ENCODE results near the gene ADAMTS18. TPM values are rescaled to one million over a fixed set of nuclear protein-coding genes. Genes with fewer than 3 reads are reported as not detected.

ADAMTS18 gene
- total RNA-seq, 2 donors from 2014 or later: 0.52 to 2.6 TPM

DNA sequence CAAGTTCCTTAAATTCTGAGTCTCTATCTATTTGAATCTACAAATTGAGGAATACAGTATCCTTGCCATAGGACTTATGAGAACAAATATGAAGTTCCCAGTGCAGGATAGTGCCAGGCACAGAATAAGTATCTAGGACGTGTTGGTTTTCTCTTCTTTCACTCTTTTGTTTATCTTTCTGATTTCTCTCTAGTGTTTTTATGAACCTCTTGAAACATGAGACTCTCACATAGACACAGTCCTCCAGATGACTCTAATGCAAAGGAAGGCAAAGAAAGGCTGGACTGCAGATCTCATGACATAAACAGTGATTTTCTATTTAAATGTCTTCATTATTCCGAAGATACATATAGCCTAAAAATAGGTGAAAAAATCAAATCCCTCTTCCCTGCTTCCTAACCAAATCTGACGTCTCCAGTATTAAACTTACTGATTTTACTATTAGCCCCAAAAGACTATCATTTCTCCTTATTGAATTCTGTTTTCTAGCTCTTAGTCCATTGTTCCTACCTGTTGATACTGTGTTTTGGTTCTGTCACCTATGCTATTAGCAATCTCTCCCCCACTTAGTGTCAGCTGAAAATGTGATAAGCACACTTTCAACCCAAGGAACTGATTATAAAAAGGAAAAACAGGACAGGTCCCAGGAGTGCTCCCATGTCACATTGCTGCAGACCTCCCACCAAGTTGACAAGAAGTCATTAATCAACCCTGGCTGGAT lies 24.9 kb upstream of the ADAMTS18 start:
- TF ChIP-seq, protein P1, sequence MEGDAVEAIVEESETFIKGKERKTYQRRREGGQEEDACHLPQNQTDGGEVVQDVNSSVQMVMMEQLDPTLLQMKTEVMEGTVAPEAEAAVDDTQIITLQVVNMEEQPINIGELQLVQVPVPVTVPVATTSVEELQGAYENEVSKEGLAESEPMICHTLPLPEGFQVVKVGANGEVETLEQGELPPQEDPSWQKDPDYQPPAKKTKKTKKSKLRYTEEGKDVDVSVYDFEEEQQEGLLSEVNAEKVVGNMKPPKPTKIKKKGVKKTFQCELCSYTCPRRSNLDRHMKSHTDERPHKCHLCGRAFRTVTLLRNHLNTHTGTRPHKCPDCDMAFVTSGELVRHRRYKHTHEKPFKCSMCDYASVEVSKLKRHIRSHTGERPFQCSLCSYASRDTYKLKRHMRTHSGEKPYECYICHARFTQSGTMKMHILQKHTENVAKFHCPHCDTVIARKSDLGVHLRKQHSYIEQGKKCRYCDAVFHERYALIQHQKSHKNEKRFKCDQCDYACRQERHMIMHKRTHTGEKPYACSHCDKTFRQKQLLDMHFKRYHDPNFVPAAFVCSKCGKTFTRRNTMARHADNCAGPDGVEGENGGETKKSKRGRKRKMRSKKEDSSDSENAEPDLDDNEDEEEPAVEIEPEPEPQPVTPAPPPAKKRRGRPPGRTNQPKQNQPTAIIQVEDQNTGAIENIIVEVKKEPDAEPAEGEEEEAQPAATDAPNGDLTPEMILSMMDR (IDR thresholded peaks at IDR 0.05): no peak
- TF ChIP-seq POLR2A (IDR thresholded peaks at IDR 0.05): no peak
- intact Hi-C loops (cut with DNase I): no loop called here
- Histone ChIP-seq H3K4me1 (no peaks in the 10 kb centered on the region), H3K4me3 (no peak overlapping the region), H3K27ac (no peak overlapping the region), H3K9me3 (no peaks in the 10 kb centered on the region), H3K27me3 (no peaks in the 10 kb centered on the region), H3K36me3 (replicated peaks in 1 of 2; ENCODE audit: insufficient read depth in 1 of 2, low read depth in 2 of 2) (no peaks in the 10 kb centered on the region)
- WGBS, 2 donors: 48 to 52% methylated on average over 3 of the region's 3 CpGs
- no peak for ATAC-seq
- no peak for DNase-seq

DNA sequence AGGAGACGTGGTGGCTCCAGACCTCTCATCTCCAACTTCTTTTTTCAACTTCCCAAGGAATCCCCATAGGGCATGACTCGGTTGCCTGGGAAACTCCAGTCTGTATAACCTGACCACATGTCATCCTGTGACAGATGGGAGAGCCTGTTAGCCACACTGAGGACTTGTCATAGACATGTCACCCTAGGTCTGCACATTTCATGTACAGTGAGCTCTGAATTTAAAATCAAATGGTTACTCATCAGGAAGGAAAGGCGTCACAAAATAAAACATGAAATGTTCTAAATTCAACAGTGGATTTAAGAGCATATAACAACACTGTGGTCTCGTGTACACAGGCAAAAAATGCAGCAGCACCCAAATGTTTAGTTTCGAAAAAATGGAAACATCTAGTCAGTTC lies 22.2 kb upstream of the ADAMTS18 start:
- ATAC-seq (no peak), DNase-seq (no peak)
- H3K27me3 ChIP-seq: no peaks in the 10 kb centered on the region
- TF ChIP-seq, protein P1 (IDR thresholded peaks at IDR 0.05): no peak
- no peak for TF ChIP-seq POLR2A (IDR thresholded peaks at IDR 0.05)
- H3K36me3 ChIP-seq (replicated peaks in 1 of 2; ENCODE audit: insufficient read depth in 1 of 2, low read depth in 2 of 2): no peaks in the 10 kb centered on the region
- no peak overlapping the region for H3K27ac ChIP-seq
- intact Hi-C loops (cut with DNase I): no loop called here
- 37 to 52% methylated on average over 5 of the region's 5 CpGs for WGBS, 2 donors
- H3K9me3 ChIP-seq: no peaks in the 10 kb centered on the region
- no peak overlapping the region for H3K4me3 ChIP-seq
- H3K4me1 ChIP-seq: no peaks in the 10 kb centered on the region

DNA sequence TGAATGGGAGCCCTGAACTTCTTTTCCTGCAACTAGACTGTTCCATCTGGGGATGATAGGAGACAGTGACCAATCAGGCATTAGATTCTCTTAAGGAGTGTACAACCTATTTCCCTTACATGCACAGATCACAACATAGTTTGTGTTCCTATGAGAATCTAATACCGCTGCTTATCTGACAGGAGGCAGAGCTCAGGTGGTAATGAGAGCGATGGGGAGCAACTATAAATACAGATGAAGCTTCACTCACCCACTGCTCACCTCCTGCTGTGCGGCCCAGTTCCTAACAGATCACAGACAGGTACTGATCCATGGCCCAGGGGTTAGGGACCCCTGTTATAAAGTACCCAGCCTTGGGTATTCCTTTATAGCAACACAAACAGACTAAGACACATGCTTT lies 17.4 kb upstream of the ADAMTS18 start:
- DNase-seq (no peak), ATAC-seq (no peak)
- no peaks in the 10 kb centered on the region for H3K36me3 ChIP-seq (replicated peaks in 1 of 2; ENCODE audit: insufficient read depth in 1 of 2, low read depth in 2 of 2)
- no peak overlapping the region for H3K27ac ChIP-seq
- intact Hi-C loops (cut with DNase I): no loop called here
- H3K9me3 ChIP-seq: no peaks in the 10 kb centered on the region
- no peaks in the 10 kb centered on the region for H3K27me3 ChIP-seq
- no peak overlapping the region for H3K4me3 ChIP-seq
- no peaks in the 10 kb centered on the region for H3K4me1 ChIP-seq
- no peak for TF ChIP-seq POLR2A (IDR thresholded peaks at IDR 0.05)
- TF ChIP-seq, protein P1 (IDR thresholded peaks at IDR 0.05): no peak
- 88 to 95% methylated on average over 3 of the region's 3 CpGs for WGBS, 2 donors

DNA sequence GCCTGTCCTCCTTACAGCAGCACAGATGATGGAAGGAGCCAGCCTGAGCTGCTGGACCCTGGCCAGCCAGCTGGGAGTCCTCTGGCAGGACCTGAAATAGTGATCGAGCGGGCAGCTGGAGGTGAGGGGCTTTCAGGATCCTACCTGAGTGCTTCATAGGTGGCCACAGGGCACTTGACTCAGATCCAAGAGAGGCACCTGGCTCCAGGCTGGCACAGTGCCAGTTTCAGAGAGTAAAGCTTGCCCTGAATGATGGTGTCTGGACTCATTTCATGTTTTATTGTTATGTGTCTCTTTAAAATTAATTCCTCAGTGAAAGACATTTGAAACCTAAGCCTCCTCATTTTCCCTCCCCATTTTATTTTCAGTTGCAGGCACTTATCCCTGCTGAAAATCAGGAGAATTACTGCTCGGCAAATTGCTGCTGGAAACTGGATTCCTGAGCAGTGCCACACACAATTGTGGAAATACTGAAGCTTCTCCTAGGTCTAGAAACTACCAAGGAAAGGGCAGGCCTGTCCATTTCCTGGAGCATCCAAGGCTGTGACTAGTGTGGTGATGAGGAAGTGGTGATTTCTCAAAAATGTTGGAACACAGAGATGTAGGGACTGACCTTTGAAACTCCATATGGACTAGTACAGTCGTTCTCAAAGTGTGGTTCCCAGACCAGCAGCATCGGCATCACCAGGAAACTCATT lies 16.1 kb upstream of the ADAMTS18 start:
- Histone ChIP-seq H3K27me3 (no peaks in the 10 kb centered on the region), H3K27ac (no peak overlapping the region), H3K4me3 (no peak overlapping the region), H3K9me3 (no peaks in the 10 kb centered on the region), H3K36me3 (replicated peaks in 1 of 2; ENCODE audit: insufficient read depth in 1 of 2, low read depth in 2 of 2) (no peaks in the 10 kb centered on the region), H3K4me1 (no peaks in the 10 kb centered on the region)
- intact Hi-C loops (cut with DNase I): no loop called here
- no peak for TF ChIP-seq POLR2A (IDR thresholded peaks at IDR 0.05)
- TF ChIP-seq, protein P1 (IDR thresholded peaks at IDR 0.05): no peak
- ATAC-seq (no peak), DNase-seq (peak in 3 of 4 donors; percentile 13 to 30 (median 27))
- WGBS, 2 donors: 27 to 50% methylated on average over 5 of the region's 5 CpGs

All from body of pancreas (tissue), 4 donors.